Measurements from ENCODE around the gene GNB1L.

GNB1L gene

DNA sequence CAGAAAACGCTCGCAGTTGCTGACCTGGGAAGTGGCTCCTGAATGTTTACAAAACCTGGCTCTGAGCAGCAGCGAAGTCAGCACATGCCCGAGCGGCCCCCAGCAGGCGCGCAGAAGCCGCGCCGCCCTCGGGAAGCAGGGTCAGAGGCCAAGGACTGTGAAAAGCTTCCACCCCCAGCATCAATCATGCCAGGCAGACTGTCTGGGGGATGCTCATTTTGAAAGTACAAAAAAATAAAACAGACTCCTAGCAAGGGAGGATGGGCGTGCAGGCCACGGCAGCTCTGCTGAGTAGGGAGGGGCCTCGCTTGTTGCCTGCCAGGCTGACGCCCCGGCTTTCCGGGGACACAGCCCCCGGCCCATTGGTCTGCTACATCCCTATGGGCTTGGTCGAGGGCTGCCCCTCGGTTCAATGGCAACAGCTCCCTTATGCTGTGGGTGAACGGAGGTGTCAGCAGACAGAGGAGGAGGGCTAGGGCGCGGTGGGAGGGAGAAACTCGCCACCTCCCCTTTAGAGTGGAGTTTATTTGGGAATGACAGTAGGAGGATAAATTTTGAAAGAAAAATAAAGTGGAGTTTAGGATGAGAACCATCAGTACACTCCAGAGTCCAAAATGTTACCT is 37.7 kb upstream of the GNB1L start:
- TF ChIP-seq, protein P1, sequence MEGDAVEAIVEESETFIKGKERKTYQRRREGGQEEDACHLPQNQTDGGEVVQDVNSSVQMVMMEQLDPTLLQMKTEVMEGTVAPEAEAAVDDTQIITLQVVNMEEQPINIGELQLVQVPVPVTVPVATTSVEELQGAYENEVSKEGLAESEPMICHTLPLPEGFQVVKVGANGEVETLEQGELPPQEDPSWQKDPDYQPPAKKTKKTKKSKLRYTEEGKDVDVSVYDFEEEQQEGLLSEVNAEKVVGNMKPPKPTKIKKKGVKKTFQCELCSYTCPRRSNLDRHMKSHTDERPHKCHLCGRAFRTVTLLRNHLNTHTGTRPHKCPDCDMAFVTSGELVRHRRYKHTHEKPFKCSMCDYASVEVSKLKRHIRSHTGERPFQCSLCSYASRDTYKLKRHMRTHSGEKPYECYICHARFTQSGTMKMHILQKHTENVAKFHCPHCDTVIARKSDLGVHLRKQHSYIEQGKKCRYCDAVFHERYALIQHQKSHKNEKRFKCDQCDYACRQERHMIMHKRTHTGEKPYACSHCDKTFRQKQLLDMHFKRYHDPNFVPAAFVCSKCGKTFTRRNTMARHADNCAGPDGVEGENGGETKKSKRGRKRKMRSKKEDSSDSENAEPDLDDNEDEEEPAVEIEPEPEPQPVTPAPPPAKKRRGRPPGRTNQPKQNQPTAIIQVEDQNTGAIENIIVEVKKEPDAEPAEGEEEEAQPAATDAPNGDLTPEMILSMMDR (IDR thresholded peaks at IDR 0.05): no peak

- TF ChIP-seq, protein P1 (IDR thresholded peaks at IDR 0.05): no peak
Observed at GRCh38 chr22:19891317-19892256, 36.9 kb upstream of the GNB1L start.

- TF ChIP-seq, protein P1 (IDR thresholded peaks at IDR 0.05): no peak
Observed at GRCh38 chr22:19890502-19891316, 36.0 kb upstream of the GNB1L start.

- TF ChIP-seq, protein P1 (IDR thresholded peaks at IDR 0.05): no peak
Observed at GRCh38 chr22:19889951-19890350, 35.3 kb upstream of the GNB1L start.

DNA sequence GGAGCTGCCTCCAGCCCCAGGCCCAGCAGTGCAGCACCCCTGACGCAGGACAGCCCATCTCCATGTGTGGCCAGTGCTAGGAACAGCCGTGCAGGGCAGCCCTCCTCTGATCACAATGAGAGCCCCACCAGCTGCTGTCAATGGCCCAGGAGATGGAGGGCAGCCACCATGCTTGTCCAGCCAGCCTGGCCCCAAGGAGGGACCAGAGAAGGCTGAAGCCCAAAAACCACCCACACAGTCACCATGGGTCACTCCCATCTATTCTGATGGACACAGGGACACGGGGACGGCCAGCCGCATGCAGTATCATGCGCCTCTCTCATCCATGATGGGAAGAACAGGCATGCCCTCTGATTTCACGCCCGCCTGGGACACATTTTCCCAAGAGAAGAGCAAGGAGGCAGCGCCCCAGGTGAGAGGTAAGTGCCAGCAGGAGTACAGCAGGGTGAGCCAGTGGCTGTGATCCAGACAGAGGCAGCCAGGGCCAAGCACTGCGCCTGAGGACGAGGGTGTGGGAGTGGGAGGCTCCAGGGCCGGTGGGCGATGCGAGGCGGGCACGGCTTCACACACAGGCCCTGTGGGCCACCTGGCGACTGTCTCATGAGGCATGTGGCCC is 33.6 kb upstream of the GNB1L start:
- TF ChIP-seq, protein P1 (IDR thresholded peaks at IDR 0.05): no peak

GRCh38 chr22:19887256-19887985 is 32.7 kb upstream of the GNB1L start:
- TF ChIP-seq, protein P1 (IDR thresholded peaks at IDR 0.05): no peak
